Stimulated activated CD4-positive, alpha-beta T cell treated with anti-CD3 and anti-CD28 coated beads, Interleukin-1b, Interleukin-23, amount 100 ng/mL, for 48 hours (primary cell): ENCODE data around the gene RALGPS2.

Experiments used
- DNase-seq: peaks from one replicate; pipeline ENCODE4 v3.0.0-alpha.2; 2020

RALGPS2 gene

DNA sequence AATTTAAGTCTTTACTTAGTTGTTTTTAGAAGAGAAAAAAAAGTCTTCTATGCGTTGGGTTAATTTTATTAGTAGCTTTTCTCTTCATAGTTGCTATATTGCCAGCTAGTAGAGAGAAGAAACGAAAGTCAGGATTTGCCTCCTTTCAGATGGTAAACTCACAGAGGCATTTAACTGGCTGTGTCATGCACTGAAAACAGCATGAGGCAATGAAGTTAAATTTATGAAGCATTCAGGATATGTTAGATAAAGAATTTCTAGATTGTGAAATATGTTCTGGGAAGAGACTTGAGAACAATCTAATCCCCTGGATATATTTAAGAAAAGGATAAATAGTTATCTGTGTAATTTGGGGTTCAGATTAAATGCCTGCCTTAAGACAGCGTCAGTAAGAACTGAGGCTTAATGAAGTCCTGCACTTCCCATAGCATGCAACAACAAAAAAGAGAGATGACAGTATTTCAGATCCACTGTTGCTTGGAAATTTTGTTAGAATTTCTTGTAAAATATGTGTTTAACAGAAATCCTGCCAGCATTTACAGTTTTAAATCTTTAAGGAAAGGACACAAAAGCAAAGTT lies 144.2 kb downstream of the RALGPS2 start:
- no peak for DNase-seq

DNA sequence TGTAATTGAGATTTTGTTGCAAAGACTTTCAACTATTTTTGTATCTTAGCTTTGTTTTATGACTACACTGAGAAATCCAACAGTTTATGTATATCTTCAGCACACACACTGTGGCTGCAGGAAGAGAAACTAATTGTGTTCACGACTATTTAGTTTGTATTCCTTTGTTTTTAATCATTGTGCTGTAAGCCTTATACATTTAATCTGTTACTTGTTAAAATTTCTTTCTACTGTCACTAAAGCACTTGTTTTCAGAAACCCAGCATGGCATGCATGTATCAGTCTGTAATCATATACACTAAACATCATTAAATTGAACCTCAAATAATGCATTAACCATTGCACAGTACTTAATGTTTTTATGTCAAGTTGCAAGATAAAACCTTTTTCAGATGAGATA lies 145.2 kb downstream of the RALGPS2 start:
- no peak for DNase-seq

DNA sequence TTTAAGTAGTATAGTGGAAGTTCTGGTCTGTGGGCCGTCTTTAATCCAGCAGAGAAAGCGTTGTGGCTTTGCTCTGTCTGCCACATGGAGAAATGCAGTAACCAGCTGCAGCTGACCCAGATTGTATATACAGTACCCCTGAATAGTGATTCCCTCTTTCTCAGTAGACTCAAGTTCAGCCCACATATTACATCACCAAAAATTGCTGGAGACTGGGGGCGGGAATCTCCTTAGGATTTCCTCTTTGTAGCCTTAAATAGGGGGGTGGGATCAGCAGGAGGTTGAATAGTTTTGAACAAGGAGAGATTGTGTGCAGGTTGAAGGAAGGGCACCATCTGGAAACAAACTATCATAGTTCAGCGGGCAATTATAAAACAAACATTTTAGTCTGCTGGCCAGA lies 145.9 kb downstream of the RALGPS2 start, which contains the start of gene ANGPTL1:
Gene ANGPTL1 (minus strand): TSS at position 134 of the 400 bp plus-strand sequence. CDS start 5,301 bp downstream, outside the sequence.
- DNase-seq: no peak

GRCh38 chr1:178871551-178872320 lies 146.7 kb downstream of the RALGPS2 start:
- no peak for DNase-seq

- DNase-seq: no peak
These were observed 149.9 kb downstream of the RALGPS2 start for GRCh38 chr1:178874966-178875365.

GRCh38 chr1:178875936-178876335 lies 150.9 kb downstream of the RALGPS2 start:
- DNase-seq: no peak

GRCh38 chr1:178877896-178878295 lies 152.9 kb downstream of the RALGPS2 start:
- no peak for DNase-seq

DNA sequence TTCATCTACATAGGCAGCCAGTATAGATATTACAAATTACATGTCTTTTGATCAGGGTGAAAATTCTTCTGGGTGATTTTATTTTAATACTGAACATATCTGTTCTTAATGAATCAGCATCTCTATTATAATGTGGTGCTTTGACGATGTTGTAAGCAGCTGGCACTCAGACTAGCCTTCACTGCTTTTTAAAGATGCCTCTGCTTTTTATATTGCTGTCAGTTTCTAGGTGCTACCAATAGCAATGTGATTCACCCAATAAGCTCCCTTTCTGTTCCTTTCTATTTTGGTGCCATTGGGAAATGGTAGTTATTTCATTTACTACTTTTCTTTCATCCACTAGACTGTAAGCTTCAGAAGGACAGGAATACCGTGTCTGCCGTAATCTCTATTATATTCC lies 156.9 kb downstream of the RALGPS2 start:
- no peak for DNase-seq

DNA sequence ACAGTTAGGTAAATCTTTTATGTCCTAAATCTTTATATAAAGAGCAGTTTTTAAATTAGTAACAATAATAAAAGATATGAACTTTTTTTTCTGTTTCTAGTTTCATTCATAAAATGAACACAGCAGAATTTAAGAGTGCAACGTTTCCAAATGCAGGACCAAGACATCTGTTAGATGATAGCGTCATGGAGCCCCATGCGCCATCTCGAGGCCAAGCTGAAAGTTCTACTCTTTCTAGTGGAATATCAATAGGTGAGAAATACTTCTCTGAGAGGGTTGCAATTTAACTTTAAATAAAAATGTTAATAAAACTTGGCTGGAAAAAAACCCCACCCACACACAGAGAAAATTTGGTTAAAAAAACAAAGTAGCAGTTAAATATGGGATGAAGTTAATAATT lies 160.8 kb downstream of the RALGPS2 start:
- DNase-seq: no peak

- no peak for DNase-seq
These were observed 161.5 kb downstream of the RALGPS2 start for GRCh38 chr1:178886551-178886950.

GRCh38 chr1:178895928-178896327 lies 170.9 kb downstream of the RALGPS2 start:
- DNase-seq: no peak

- no peak for DNase-seq
These were observed 173.4 kb downstream of the RALGPS2 start for GRCh38 chr1:178898401-178898800.

GRCh38 chr1:178899402-178899801 lies 174.4 kb downstream of the RALGPS2 start:
- DNase-seq: no peak

GRCh38 chr1:178901482-178902125 lies 176.6 kb downstream of the RALGPS2 start:
- no peak for DNase-seq

GRCh38 chr1:178908358-178908757 lies 183.3 kb downstream of the RALGPS2 start:
- DNase-seq: no peak

- DNase-seq: no peak
These were observed 185.0 kb downstream of the RALGPS2 start for GRCh38 chr1:178910023-178910422.

- no peak for DNase-seq
These were observed 187.6 kb downstream of the RALGPS2 start for GRCh38 chr1:178912597-178912996.

GRCh38 chr1:178916448-178917174 lies 191.6 kb downstream of the RALGPS2 start:
- no peak for DNase-seq

DNA sequence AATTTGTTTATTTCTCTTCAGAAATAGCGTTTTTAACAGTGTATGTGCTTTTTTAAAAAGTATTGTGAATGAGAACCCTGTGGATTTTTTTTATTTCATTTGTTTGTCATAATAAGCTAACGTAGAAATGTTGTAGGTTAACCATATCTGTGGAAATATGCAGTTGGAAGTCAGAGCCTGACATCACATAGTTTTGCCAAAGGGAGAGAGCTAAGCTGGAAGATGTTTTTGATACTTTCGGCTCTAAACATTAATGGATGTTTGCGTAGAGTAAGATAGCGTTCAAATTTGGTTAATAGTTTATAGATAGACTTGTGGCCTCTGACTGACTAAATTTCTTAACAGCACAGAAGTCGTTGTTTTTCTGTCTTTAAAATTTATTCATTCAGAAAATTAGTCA lies 193.3 kb downstream of the RALGPS2 start:
- no peak for DNase-seq

GRCh38 chr1:178918955-178919354 lies 193.9 kb downstream of the RALGPS2 start:
- DNase-seq: no peak

DNA sequence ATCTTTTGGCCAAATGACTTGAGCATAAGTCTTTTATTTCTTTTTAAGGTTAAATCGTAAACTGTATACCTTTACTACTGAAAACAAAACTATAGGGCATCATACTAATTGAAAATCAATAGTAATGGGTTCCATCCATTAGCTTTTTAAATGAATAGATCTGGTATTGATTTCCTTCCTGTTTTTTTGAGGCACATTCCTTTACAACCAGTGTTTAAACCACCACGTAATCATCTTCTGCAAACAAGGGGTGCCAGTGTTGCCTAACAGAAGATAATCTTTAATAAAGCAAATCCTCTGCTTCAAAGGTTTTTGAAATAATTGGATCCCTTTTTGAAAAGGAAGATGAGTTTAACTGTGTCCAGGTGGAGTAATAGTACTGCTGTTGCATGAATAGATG lies 194.5 kb downstream of the RALGPS2 start:
- DNase-seq: no peak

DNA sequence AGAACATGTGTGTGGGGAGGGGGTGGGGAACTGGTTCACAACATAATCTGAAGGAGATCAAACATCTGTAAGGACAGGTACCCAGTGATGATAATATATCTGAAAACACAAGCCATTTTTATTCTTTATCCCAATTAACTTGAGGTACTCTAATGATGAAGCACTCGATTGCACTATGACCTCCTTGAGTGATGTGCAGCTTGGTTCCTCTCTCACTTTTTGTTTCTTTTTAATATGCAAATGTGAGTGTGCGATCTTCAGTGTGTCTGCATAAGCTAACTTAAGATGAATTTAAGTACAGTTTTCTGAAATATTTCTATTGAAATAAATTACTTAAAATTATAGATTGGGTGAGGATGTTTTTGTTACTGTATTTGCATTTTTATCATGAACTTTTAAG lies 196.5 kb downstream of the RALGPS2 start:
- DNase-seq: no peak

- DNase-seq: no peak
These were observed 198.5 kb downstream of the RALGPS2 start for GRCh38 chr1:178923512-178923911.
